Calu3 (cell line): ENCODE data around the gene CCDC150. TPM values are rescaled to one million over a fixed set of nuclear protein-coding genes. Genes with fewer than 3 reads are reported as not detected.
A peak's percentile ranks its signal among the peaks of the same experiment; 100 is the strongest.

Experiments used
- BruUV-seq: library from RNA; stranded (reverse); fragments of 400-500 nt; replicated peaks from 2 replicates; lab custom pipeline; 2021; lab: Mats Ljungman, UMichigan
- CTCF ChIA-PET: fragments of 300-600 bp; sonication (Branson Sonifier 250); formaldehyde crosslinking; loops from one replicate; lab custom pipeline; 2022; ENCODE audit warnings: antibody characterized with exemption; lab: Charles Lee
- DNase-seq: peaks from one replicate; pipeline ENCODE4 v3.0.0; 2022
- H3K27ac Mint-ChIP-seq: one replicate; pipeline ENCODE4 v1.8.0; 2022; ENCODE audit warnings: mixed read lengths; ENCODE audit not compliant: unreplicated experiment
- H3K27me3 Mint-ChIP-seq: one replicate; pipeline ENCODE4 v1.8.0; 2022; ENCODE audit warnings: mixed read lengths; ENCODE audit not compliant: unreplicated experiment
- H3K36me3 Mint-ChIP-seq: one replicate; pipeline ENCODE4 v1.8.0; 2022; ENCODE audit warnings: mild to moderate bottlenecking, moderate library complexity, mixed read lengths; ENCODE audit not compliant: insufficient read depth, unreplicated experiment
- H3K4me1 Mint-ChIP-seq: one replicate; pipeline ENCODE4 v1.8.0; 2022; ENCODE audit warnings: mild to moderate bottlenecking, low read depth, mixed read lengths; ENCODE audit not compliant: unreplicated experiment
- H3K4me3 Mint-ChIP-seq: one replicate; pipeline ENCODE4 v1.8.0; 2022; ENCODE audit warnings: mild to moderate bottlenecking, low read depth, moderate library complexity, mixed read lengths; ENCODE audit not compliant: unreplicated experiment
- H3K9me3 Mint-ChIP-seq: one replicate; pipeline ENCODE4 v1.8.0; 2022; ENCODE audit warnings: low read depth, mixed read lengths; ENCODE audit not compliant: unreplicated experiment
- CTCF ChIP-seq: fragments of 200-600 bp; IDR thresholded peaks from one replicate; pipeline ENCODE4 v1.8.0; 2022; ENCODE audit warnings: antibody characterized with exemption; ENCODE audit not compliant: unreplicated experiment
- intact Hi-C: fragments of 100-400 bp; cut with micrococcal nuclease; formaldehyde crosslinking; loops from one replicate; pipeline ENCODE4 v1.10.0; 2022; ENCODE audit not compliant: unreplicated experiment
- total RNA-seq: library from RNA; stranded (reverse); gene quantifications from 2 replicates; pipeline ENCODE4 v1.2.3, GENCODE V29; 2022

The CCDC150 gene
- total RNA-seq, 1 experiment from 2014 or later: 21.7 TPM

DNA sequence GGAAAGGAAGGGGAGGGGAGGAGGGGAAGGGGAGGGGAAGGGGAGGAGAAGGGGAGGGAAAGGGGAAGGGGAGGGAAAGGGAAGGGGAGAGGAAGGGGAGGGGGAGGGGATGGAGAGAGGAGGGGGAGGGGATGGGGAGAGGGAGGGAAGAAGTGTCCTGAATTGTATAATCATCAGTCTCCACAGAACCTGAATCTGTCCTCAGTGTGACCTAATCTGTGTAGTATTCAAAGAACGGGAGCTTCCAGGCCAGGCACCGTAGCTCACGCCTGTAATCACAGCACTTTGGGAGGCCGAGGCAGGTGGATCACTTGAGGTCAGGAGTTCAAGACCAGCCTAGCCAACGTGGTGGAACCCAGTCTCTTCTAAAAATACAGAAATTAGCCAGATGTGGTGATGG is 41.1 kb upstream of the CCDC150 start:
- intact Hi-C loops: no loop called here
- no peak for DNase-seq
- Mint-ChIP-seq H3K27me3 (peaks cover 30% of the 10 kb centered on the region), H3K36me3 (peaks cover 4% of the 10 kb centered on the region), H3K27ac (no peak overlapping the region), H3K4me3 (no peak overlapping the region), H3K4me1 (peaks cover 10% of the 10 kb centered on the region), H3K9me3 (no peaks in the 10 kb centered on the region)
- BruUV-seq: no TSS peak
- CTCF ChIA-PET: no interaction called here
- no peak for TF ChIP-seq CTCF

DNA sequence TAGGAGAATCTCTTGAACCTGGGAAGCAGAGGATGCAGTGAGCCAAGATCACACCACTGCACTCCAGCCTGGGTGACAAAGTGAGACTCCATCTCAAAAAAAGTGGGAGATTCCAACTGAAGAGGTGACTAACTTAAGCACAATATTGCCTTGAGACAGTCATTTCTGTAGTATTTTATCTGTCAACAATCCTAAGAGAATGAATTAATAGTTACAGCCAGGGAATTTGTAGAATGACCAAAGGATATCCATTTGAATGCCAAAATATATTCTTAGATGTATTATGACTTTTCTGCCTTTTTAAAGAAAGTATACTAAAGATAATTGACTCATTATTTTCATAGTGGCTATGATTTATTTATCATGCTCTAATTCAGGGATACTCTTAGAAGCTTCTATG is 40.7 kb upstream of the CCDC150 start:
- H3K36me3 Mint-ChIP-seq: no peaks in the 10 kb centered on the region
- intact Hi-C loops: no loop called here
- H3K4me1 Mint-ChIP-seq: peaks cover 10% of the 10 kb centered on the region
- no peak overlapping the region for H3K4me3 Mint-ChIP-seq
- no peaks in the 10 kb centered on the region for H3K9me3 Mint-ChIP-seq
- no peak for TF ChIP-seq CTCF
- H3K27ac Mint-ChIP-seq: no peak overlapping the region
- DNase-seq: no peak
- no TSS peak for BruUV-seq
- CTCF ChIA-PET: no interaction called here
- peaks cover 30% of the 10 kb centered on the region for H3K27me3 Mint-ChIP-seq

GRCh38 chr2:196601430-196602306 is 37.8 kb upstream of the CCDC150 start:
- TF ChIP-seq CTCF: no peak
- DNase-seq: peak; percentile 62
- no peak overlapping the region for H3K4me3 Mint-ChIP-seq
- H3K36me3 Mint-ChIP-seq: no peaks in the 10 kb centered on the region
- intact Hi-C loops: no loop called here
- no peak overlapping the region for H3K27ac Mint-ChIP-seq
- H3K4me1 Mint-ChIP-seq: peaks cover 10% of the 10 kb centered on the region
- H3K27me3 Mint-ChIP-seq: peaks cover 6% of the 10 kb centered on the region
- no peaks in the 10 kb centered on the region for H3K9me3 Mint-ChIP-seq
- CTCF ChIA-PET: no interaction called here
- BruUV-seq: no TSS peak

DNA sequence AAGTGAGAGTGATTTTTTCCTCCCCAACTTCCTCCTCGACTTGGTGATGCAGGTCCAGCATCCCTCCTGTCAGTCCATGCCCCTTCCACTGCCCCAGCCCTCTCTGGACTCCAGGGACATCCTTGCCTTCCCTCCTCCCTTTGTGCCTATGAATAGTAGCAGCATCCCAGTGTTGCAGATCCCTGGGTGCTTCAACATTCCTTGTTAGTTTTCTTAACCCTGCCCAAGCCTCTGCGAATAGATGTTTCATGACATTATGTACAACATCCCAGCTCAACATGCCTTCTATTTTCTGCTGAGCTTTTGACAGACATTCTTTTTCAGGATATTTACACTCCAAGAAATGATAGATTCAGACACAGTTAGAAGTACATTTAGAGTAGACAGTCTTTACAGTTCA is 35.3 kb upstream of the CCDC150 start:
- H3K4me3 Mint-ChIP-seq: no peak overlapping the region
- H3K27me3 Mint-ChIP-seq: no peaks in the 10 kb centered on the region
- H3K4me1 Mint-ChIP-seq: peaks cover 10% of the 10 kb centered on the region
- TF ChIP-seq CTCF: no peak
- H3K9me3 Mint-ChIP-seq: no peaks in the 10 kb centered on the region
- BruUV-seq: no TSS peak
- no peaks in the 10 kb centered on the region for H3K36me3 Mint-ChIP-seq
- intact Hi-C loops: no loop called here
- no peak overlapping the region for H3K27ac Mint-ChIP-seq
- CTCF ChIA-PET: interaction anchor here (0.6 kb wide), 1 partner anchor 535 kb away, joined by 5 read pairs; no protein-coding TSS in a partner anchor
- DNase-seq: no peak
